ENCODE measurements around the gene POLE4.

POLE4 gene

GRCh38 chr2:74991977-74992376 lies 33.5 kb downstream of the POLE4 start:
- no peak for DNase-seq (ENCODE audit: low read depth)

GRCh38 chr2:74999468-74999867 lies 41.0 kb downstream of the POLE4 start:
- no peak for DNase-seq (ENCODE audit: low read depth)

- DNase-seq (ENCODE audit: low read depth): no peak
Observed at GRCh38 chr2:75002007-75002406, 43.6 kb downstream of the POLE4 start.

GRCh38 chr2:75003276-75003675 lies 44.8 kb downstream of the POLE4 start:
- DNase-seq (ENCODE audit: low read depth): no peak

GRCh38 chr2:75003773-75004172 lies 45.3 kb downstream of the POLE4 start:
- DNase-seq (ENCODE audit: low read depth): no peak

GRCh38 chr2:75006041-75006440 lies 47.6 kb downstream of the POLE4 start:
- DNase-seq (ENCODE audit: low read depth): no peak

GRCh38 chr2:75007061-75007460 lies 48.6 kb downstream of the POLE4 start:
- no peak for DNase-seq (ENCODE audit: low read depth)

- DNase-seq (ENCODE audit: low read depth): no peak
Observed at GRCh38 chr2:75007819-75008218, 49.4 kb downstream of the POLE4 start.

GRCh38 chr2:75010571-75010970 lies 52.1 kb downstream of the POLE4 start:
- no peak for DNase-seq (ENCODE audit: low read depth)

GRCh38 chr2:75012080-75012479 lies 53.6 kb downstream of the POLE4 start:
- DNase-seq (ENCODE audit: low read depth): no peak

- no peak for DNase-seq (ENCODE audit: low read depth)
Observed at GRCh38 chr2:75018162-75018561, 59.7 kb downstream of the POLE4 start.

Data from T follicular helper cell (primary cell).